HEK293 (cell line): ENCODE data around the gene TNIK.

ENCODE experiments used
- GLIS2 ChIP-seq: fragments of 450-650 bp; formaldehyde crosslinking; IDR thresholded peaks from 2 replicates; pipeline ENCODE4 v1.5.1; 2016; ENCODE audit warnings: missing biosample characterization, missing genetic modification characterization
- WT1 ChIP-seq: fragments of 450-650 bp; formaldehyde crosslinking; IDR thresholded peaks from 2 replicates; pipeline ENCODE4 v1.5.1; 2016; ENCODE audit warnings: missing biosample characterization, missing genetic modification characterization
- ZBTB17 ChIP-seq: fragments of 450-650 bp; formaldehyde crosslinking; IDR thresholded peaks from 2 replicates; pipeline ENCODE4 v1.5.1; 2016; ENCODE audit warnings: missing biosample characterization, missing genetic modification characterization
- ZNF274 ChIP-seq, 2 experiments: fragments of 200-500 bp in 1 of 2; fragments of 450-650 bp in 1 of 2; sonication (Bioruptor generic) in 1 of 2; formaldehyde crosslinking in 1 of 2; IDR thresholded peaks; 2 replicates each; pipeline versions ENCODE4 v1.5.1 to v1.6.1; 2014 to 2016; ENCODE audit warnings: borderline replicate concordance in 1 of 2, inconsistent platforms in 1 of 2, low read length in 1 of 2, missing biosample characterization in 1 of 2, missing genetic modification characterization in 1 of 2
- ZNF302 ChIP-seq: fragments of 450-650 bp; formaldehyde crosslinking; IDR thresholded peaks from 2 replicates; pipeline ENCODE4 v1.5.1; 2016; ENCODE audit warnings: missing biosample characterization, missing genetic modification characterization, low read depth
- ZNF341 ChIP-seq: fragments of 450-650 bp; formaldehyde crosslinking; IDR thresholded peaks from 2 replicates; pipeline ENCODE4; 2016; ENCODE audit warnings: low read depth, missing biosample characterization, missing genetic modification characterization
- ZNF350 ChIP-seq: fragments of 450-650 bp; formaldehyde crosslinking; IDR thresholded peaks from 2 replicates; pipeline ENCODE4 v1.5.0; 2017; ENCODE audit warnings: missing biosample characterization, mild to moderate bottlenecking, missing genetic modification characterization
- ZNF37A ChIP-seq: fragments of 450-650 bp; IDR thresholded peaks from 2 replicates; pipeline ENCODE4 v1.5.1; 2018; ENCODE audit warnings: missing biosample characterization, missing genetic modification characterization
- ZNF391 ChIP-seq: fragments of 450-650 bp; formaldehyde crosslinking; IDR thresholded peaks from 2 replicates; pipeline ENCODE4 v1.5.1; 2016; ENCODE audit warnings: low read depth, missing biosample characterization, missing genetic modification characterization, borderline replicate concordance
- ZNF433 ChIP-seq: fragments of 450-650 bp; formaldehyde crosslinking; IDR thresholded peaks from 2 replicates; pipeline ENCODE4 v1.5.1; 2016; ENCODE audit warnings: missing biosample characterization, missing genetic modification characterization, low read depth
- ZNF529 ChIP-seq: fragments of 450-650 bp; formaldehyde crosslinking; IDR thresholded peaks from 2 replicates; pipeline ENCODE4 v1.5.1; 2017; ENCODE audit warnings: missing genetic modification characterization, missing biosample characterization; ENCODE audit not compliant: insufficient replicate concordance
- ZNF530 ChIP-seq: fragments of 450-650 bp; formaldehyde crosslinking; IDR thresholded peaks from 2 replicates; pipeline ENCODE4 v1.5.1; 2016; ENCODE audit warnings: low read depth, missing biosample characterization, missing genetic modification characterization
- ZNF624 ChIP-seq: fragments of 450-650 bp; formaldehyde crosslinking; IDR thresholded peaks from 2 replicates; pipeline ENCODE4 v1.5.1; 2017; ENCODE audit warnings: missing biosample characterization, missing genetic modification characterization
- TF ChIP-seq, protein P1 (sequence below): fragments of 450-650 bp; formaldehyde crosslinking; IDR thresholded peaks from 2 replicates; pipeline ENCODE4 v1.5.1; 2016; ENCODE audit warnings: missing biosample characterization, missing genetic modification characterization
- TF ChIP-seq, protein P2 (sequence below): fragments of 450-650 bp; formaldehyde crosslinking; IDR thresholded peaks from 2 replicates; pipeline ENCODE4 v1.5.1; 2016; ENCODE audit warnings: missing biosample characterization, missing genetic modification characterization, low read depth
- TF ChIP-seq, protein P3 (sequence below): fragments of 450-650 bp; formaldehyde crosslinking; IDR thresholded peaks from 2 replicates; pipeline ENCODE4 v1.5.1; 2016; ENCODE audit warnings: missing biosample characterization, missing genetic modification characterization
- TF ChIP-seq, protein P4 (sequence below): fragments of 450-650 bp; formaldehyde crosslinking; IDR thresholded peaks from 2 replicates; pipeline ENCODE4 v1.5.1; 2017; ENCODE audit warnings: missing biosample characterization, missing genetic modification characterization
- TF ChIP-seq, protein P5 (sequence below): fragments of 450-650 bp; formaldehyde crosslinking; IDR thresholded peaks from 2 replicates; pipeline ENCODE4 v1.5.1; 2016; ENCODE audit warnings: missing biosample characterization, missing genetic modification characterization
- TF ChIP-seq, protein P6 (sequence below): fragments of 450-650 bp; formaldehyde crosslinking; IDR thresholded peaks from 2 replicates; pipeline ENCODE4 v1.5.1; 2016; ENCODE audit warnings: missing biosample characterization, missing genetic modification characterization
- TF ChIP-seq, protein P7 (sequence below): fragments of 450-650 bp; IDR thresholded peaks from 2 replicates; pipeline ENCODE4 v1.5.1; 2018; ENCODE audit warnings: missing biosample characterization, missing genetic modification characterization
- TF ChIP-seq, protein P8 (sequence below): fragments of 450-650 bp; formaldehyde crosslinking; IDR thresholded peaks from 2 replicates; pipeline ENCODE4 v1.5.1; 2016; ENCODE audit warnings: missing biosample characterization, missing genetic modification characterization
- TF ChIP-seq, protein P9 (sequence below): fragments of 450-650 bp; formaldehyde crosslinking; IDR thresholded peaks from 2 replicates; pipeline ENCODE4 v1.5.1; 2016; ENCODE audit warnings: missing biosample characterization, missing genetic modification characterization

The TNIK gene

DNA sequence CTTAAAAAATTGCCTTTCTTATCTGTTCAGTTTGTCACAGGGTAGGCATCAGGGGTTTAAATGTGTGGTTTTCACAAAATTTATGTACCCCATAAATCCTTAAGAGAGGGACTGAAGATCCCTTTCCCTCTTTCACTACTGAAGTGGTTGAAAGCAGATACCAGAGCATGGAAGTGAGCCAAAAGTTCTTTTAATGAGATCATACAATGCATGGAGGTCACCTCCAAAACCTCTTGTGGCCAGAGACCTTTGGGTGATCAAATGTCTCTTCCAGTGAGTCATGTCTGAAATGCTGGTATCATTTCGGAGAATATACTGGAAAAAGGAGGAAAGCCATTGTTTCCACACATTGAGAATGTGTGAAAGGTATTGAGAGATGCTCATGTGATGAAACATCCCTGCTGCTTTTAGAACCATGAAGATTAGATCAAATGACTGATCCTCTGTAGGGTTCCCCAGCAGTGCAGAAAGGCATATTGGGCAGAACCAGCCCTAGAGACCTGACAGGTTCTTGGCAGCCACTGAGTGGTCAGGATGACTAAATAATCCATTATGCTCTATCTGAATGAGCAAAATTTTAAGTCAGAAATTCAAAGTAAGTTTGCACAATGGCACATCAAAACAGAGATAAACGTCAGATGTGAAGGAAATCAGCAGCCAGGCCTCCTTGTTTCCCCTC, 267.9 kb downstream of the TNIK start (continued):
- no peak for TF ChIP-seq ZNF341 (tag by site-specific recombination)
- TF ChIP-seq, protein P1, sequence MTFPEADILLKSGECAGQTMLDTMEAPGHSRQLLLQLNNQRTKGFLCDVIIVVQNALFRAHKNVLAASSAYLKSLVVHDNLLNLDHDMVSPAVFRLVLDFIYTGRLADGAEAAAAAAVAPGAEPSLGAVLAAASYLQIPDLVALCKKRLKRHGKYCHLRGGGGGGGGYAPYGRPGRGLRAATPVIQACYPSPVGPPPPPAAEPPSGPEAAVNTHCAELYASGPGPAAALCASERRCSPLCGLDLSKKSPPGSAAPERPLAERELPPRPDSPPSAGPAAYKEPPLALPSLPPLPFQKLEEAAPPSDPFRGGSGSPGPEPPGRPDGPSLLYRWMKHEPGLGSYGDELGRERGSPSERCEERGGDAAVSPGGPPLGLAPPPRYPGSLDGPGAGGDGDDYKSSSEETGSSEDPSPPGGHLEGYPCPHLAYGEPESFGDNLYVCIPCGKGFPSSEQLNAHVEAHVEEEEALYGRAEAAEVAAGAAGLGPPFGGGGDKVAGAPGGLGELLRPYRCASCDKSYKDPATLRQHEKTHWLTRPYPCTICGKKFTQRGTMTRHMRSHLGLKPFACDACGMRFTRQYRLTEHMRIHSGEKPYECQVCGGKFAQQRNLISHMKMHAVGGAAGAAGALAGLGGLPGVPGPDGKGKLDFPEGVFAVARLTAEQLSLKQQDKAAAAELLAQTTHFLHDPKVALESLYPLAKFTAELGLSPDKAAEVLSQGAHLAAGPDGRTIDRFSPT (tag by site-specific recombination) = peak; percentile 86
- peak; percentile 93 for TF ChIP-seq WT1 (tag by site-specific recombination)
- TF ChIP-seq ZNF302 = no peak
- no peak for TF ChIP-seq ZNF274 (IDR thresholded peaks at IDR 0.05; ENCODE audit: low read length)
- TF ChIP-seq ZNF274 (tag by site-specific recombination; IDR thresholded peaks at IDR 0.05; ENCODE audit: borderline replicate concordance) = no peak
- TF ChIP-seq, protein P2, sequence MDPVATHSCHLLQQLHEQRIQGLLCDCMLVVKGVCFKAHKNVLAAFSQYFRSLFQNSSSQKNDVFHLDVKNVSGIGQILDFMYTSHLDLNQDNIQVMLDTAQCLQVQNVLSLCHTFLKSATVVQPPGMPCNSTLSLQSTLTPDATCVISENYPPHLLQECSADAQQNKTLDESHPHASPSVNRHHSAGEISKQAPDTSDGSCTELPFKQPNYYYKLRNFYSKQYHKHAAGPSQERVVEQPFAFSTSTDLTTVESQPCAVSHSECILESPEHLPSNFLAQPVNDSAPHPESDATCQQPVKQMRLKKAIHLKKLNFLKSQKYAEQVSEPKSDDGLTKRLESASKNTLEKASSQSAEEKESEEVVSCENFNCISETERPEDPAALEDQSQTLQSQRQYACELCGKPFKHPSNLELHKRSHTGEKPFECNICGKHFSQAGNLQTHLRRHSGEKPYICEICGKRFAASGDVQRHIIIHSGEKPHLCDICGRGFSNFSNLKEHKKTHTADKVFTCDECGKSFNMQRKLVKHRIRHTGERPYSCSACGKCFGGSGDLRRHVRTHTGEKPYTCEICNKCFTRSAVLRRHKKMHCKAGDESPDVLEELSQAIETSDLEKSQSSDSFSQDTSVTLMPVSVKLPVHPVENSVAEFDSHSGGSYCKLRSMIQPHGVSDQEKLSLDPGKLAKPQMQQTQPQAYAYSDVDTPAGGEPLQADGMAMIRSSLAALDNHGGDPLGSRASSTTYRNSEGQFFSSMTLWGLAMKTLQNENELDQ (tag by site-specific recombination) = no peak
- TF ChIP-seq ZNF350 (tag by site-specific recombination) = no peak
- TF ChIP-seq, protein P3, sequence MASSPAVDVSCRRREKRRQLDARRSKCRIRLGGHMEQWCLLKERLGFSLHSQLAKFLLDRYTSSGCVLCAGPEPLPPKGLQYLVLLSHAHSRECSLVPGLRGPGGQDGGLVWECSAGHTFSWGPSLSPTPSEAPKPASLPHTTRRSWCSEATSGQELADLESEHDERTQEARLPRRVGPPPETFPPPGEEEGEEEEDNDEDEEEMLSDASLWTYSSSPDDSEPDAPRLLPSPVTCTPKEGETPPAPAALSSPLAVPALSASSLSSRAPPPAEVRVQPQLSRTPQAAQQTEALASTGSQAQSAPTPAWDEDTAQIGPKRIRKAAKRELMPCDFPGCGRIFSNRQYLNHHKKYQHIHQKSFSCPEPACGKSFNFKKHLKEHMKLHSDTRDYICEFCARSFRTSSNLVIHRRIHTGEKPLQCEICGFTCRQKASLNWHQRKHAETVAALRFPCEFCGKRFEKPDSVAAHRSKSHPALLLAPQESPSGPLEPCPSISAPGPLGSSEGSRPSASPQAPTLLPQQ (tag by site-specific recombination) = peak; percentile 87; the same call in 1 of the 2 replicates
- TF ChIP-seq, protein P4, sequence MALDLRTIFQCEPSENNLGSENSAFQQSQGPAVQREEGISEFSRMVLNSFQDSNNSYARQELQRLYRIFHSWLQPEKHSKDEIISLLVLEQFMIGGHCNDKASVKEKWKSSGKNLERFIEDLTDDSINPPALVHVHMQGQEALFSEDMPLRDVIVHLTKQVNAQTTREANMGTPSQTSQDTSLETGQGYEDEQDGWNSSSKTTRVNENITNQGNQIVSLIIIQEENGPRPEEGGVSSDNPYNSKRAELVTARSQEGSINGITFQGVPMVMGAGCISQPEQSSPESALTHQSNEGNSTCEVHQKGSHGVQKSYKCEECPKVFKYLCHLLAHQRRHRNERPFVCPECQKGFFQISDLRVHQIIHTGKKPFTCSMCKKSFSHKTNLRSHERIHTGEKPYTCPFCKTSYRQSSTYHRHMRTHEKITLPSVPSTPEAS (tag by site-specific recombination) = peak; percentile 71
- TF ChIP-seq ZNF391 (tag by site-specific recombination) = peak; percentile 86
- TF ChIP-seq, protein P5, sequence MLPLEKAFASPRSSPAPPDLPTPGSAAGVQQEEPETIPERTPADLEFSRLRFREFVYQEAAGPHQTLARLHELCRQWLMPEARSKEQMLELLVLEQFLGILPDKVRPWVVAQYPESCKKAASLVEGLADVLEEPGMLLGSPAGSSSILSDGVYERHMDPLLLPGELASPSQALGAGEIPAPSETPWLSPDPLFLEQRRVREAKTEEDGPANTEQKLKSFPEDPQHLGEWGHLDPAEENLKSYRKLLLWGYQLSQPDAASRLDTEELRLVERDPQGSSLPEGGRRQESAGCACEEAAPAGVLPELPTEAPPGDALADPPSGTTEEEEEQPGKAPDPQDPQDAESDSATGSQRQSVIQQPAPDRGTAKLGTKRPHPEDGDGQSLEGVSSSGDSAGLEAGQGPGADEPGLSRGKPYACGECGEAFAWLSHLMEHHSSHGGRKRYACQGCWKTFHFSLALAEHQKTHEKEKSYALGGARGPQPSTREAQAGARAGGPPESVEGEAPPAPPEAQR (tag by site-specific recombination) = no peak
- TF ChIP-seq ZNF529 (tag by site-specific recombination) = no peak
- no peak for TF ChIP-seq ZNF37A (tag by site-specific recombination)
- TF ChIP-seq, protein P6, sequence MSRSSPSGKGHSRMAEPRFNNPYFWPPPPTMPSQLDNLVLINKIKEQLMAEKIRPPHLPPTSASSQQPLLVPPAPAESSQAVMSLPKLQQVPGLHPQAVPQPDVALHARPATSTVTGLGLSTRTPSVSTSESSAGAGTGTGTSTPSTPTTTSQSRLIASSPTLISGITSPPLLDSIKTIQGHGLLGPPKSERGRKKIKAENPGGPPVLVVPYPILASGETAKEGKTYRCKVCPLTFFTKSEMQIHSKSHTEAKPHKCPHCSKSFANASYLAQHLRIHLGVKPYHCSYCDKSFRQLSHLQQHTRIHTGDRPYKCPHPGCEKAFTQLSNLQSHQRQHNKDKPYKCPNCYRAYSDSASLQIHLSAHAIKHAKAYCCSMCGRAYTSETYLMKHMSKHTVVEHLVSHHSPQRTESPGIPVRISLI = peak; percentile 67; the same call in 1 of the 2 replicates
- TF ChIP-seq ZNF624 = no peak
- TF ChIP-seq ZNF530 (tag by site-specific recombination) = no peak; the same call in 1 of the 2 replicates
- TF ChIP-seq ZBTB17 (tag by site-specific recombination) = peak; percentile 97
- peak; percentile 54 for TF ChIP-seq GLIS2
- TF ChIP-seq, protein P7, sequence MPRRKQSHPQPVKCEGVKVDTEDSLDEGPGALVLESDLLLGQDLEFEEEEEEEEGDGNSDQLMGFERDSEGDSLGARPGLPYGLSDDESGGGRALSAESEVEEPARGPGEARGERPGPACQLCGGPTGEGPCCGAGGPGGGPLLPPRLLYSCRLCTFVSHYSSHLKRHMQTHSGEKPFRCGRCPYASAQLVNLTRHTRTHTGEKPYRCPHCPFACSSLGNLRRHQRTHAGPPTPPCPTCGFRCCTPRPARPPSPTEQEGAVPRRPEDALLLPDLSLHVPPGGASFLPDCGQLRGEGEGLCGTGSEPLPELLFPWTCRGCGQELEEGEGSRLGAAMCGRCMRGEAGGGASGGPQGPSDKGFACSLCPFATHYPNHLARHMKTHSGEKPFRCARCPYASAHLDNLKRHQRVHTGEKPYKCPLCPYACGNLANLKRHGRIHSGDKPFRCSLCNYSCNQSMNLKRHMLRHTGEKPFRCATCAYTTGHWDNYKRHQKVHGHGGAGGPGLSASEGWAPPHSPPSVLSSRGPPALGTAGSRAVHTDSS (tag by site-specific recombination) = no peak; the same call in 1 of the 2 replicates
- TF ChIP-seq, protein P8, sequence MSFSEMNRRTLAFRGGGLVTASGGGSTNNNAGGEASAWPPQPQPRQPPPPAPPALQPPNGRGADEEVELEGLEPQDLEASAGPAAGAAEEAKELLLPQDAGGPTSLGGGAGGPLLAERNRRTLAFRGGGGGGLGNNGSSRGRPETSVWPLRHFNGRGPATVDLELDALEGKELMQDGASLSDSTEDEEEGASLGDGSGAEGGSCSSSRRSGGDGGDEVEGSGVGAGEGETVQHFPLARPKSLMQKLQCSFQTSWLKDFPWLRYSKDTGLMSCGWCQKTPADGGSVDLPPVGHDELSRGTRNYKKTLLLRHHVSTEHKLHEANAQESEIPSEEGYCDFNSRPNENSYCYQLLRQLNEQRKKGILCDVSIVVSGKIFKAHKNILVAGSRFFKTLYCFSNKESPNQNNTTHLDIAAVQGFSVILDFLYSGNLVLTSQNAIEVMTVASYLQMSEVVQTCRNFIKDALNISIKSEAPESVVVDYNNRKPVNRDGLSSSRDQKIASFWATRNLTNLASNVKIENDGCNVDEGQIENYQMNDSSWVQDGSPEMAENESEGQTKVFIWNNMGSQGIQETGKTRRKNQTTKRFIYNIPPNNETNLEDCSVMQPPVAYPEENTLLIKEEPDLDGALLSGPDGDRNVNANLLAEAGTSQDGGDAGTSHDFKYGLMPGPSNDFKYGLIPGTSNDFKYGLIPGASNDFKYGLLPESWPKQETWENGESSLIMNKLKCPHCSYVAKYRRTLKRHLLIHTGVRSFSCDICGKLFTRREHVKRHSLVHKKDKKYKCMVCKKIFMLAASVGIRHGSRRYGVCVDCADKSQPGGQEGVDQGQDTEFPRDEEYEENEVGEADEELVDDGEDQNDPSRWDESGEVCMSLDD (tag by site-specific recombination) = no peak
- TF ChIP-seq, protein P9, sequence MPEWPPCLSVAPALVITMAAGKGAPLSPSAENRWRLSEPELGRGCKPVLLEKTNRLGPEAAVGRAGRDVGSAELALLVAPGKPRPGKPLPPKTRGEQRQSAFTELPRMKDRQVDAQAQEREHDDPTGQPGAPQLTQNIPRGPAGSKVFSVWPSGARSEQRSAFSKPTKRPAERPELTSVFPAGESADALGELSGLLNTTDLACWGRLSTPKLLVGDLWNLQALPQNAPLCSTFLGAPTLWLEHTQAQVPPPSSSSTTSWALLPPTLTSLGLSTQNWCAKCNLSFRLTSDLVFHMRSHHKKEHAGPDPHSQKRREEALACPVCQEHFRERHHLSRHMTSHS (tag by site-specific recombination) = peak; percentile 70
- TF ChIP-seq ZNF433 (tag by site-specific recombination) = no peak
